ENCODE results near the gene CDYL2.

CDYL2 gene, protein sequence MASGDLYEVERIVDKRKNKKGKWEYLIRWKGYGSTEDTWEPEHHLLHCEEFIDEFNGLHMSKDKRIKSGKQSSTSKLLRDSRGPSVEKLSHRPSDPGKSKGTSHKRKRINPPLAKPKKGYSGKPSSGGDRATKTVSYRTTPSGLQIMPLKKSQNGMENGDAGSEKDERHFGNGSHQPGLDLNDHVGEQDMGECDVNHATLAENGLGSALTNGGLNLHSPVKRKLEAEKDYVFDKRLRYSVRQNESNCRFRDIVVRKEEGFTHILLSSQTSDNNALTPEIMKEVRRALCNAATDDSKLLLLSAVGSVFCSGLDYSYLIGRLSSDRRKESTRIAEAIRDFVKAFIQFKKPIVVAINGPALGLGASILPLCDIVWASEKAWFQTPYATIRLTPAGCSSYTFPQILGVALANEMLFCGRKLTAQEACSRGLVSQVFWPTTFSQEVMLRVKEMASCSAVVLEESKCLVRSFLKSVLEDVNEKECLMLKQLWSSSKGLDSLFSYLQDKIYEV

GRCh38 chr16:80804526-80805383, at the start of gene CDYL2:
TSS of gene CDYL2 (minus strand) at chr16:80804598. CDS start at chr16:80804173, 425 bp downstream.
- no peak for ATAC-seq
- TF ChIP-seq ISL1 (CRISPR knock-in tag; IDR thresholded peaks at IDR 0.05) (no peak), RARB (CRISPR knock-in tag; IDR thresholded peaks at IDR 0.05) (no peak), ZFP30 (CRISPR knock-in tag; IDR thresholded peaks at IDR 0.05) (no peak), TCF4 (CRISPR knock-in tag; IDR thresholded peaks at IDR 0.05; ENCODE audit: borderline replicate concordance) (no peak), OSR1 (CRISPR knock-in tag; IDR thresholded peaks at IDR 0.05) (no peak), TOX (CRISPR knock-in tag; IDR thresholded peaks at IDR 0.05; ENCODE audit: borderline replicate concordance) (no peak), ZNF565 (CRISPR knock-in tag; conservative IDR thresholded peaks at IDR 0.05; ENCODE audit: low read depth) (no peak), GLIS3 (CRISPR knock-in tag; IDR thresholded peaks at IDR 0.05) (no peak)

- no peak for ATAC-seq
- TF ChIP-seq CSDC2 (CRISPR knock-in tag; IDR thresholded peaks at IDR 0.05): no peak
- no peak for TF ChIP-seq PPARA (CRISPR knock-in tag; IDR thresholded peaks at IDR 0.05; ENCODE audit: borderline replicate concordance)
- TF ChIP-seq OSR1 (CRISPR knock-in tag; IDR thresholded peaks at IDR 0.05): no peak
- TF ChIP-seq RARB (CRISPR knock-in tag; IDR thresholded peaks at IDR 0.05): no peak
- TF ChIP-seq ZFP3 (CRISPR knock-in tag; IDR thresholded peaks at IDR 0.05): no peak
These were observed 48.0 kb upstream of the CDYL2 start for GRCh38 chr16:80852261-80852872.

GRCh38 chr16:80851831-80852230, 47.4 kb upstream of the CDYL2 start:
- ATAC-seq: no peak
- TF ChIP-seq ZFP3 (CRISPR knock-in tag; IDR thresholded peaks at IDR 0.05) (no peak), TOX (CRISPR knock-in tag; IDR thresholded peaks at IDR 0.05; ENCODE audit: borderline replicate concordance) (no peak), ESRRG (CRISPR knock-in tag; IDR thresholded peaks at IDR 0.05) (no peak), CSRNP3 (CRISPR knock-in tag; IDR thresholded peaks at IDR 0.05) (no peak), ISL1 (CRISPR knock-in tag; IDR thresholded peaks at IDR 0.05) (no peak), OSR1 (CRISPR knock-in tag; IDR thresholded peaks at IDR 0.05) (no peak), ARNTL (CRISPR knock-in tag; IDR thresholded peaks at IDR 0.05; ENCODE audit: borderline replicate concordance, low read depth) (no peak), ZFP30 (CRISPR knock-in tag; IDR thresholded peaks at IDR 0.05) (no peak)
- TF ChIP-seq, protein P1, sequence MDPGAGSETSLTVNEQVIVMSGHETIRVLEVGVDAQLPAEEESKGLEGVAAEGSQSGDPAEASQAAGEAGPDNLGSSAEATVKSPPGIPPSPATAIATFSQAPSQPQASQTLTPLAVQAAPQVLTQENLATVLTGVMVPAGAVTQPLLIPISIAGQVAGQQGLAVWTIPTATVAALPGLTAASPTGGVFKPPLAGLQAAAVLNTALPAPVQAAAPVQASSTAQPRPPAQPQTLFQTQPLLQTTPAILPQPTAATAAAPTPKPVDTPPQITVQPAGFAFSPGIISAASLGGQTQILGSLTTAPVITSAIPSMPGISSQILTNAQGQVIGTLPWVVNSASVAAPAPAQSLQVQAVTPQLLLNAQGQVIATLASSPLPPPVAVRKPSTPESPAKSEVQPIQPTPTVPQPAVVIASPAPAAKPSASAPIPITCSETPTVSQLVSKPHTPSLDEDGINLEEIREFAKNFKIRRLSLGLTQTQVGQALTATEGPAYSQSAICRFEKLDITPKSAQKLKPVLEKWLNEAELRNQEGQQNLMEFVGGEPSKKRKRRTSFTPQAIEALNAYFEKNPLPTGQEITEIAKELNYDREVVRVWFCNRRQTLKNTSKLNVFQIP (CRISPR knock-in tag; IDR thresholded peaks at IDR 0.05; ENCODE audit: borderline replicate concordance, low read depth): no peak
- TF ChIP-seq, protein P2, sequence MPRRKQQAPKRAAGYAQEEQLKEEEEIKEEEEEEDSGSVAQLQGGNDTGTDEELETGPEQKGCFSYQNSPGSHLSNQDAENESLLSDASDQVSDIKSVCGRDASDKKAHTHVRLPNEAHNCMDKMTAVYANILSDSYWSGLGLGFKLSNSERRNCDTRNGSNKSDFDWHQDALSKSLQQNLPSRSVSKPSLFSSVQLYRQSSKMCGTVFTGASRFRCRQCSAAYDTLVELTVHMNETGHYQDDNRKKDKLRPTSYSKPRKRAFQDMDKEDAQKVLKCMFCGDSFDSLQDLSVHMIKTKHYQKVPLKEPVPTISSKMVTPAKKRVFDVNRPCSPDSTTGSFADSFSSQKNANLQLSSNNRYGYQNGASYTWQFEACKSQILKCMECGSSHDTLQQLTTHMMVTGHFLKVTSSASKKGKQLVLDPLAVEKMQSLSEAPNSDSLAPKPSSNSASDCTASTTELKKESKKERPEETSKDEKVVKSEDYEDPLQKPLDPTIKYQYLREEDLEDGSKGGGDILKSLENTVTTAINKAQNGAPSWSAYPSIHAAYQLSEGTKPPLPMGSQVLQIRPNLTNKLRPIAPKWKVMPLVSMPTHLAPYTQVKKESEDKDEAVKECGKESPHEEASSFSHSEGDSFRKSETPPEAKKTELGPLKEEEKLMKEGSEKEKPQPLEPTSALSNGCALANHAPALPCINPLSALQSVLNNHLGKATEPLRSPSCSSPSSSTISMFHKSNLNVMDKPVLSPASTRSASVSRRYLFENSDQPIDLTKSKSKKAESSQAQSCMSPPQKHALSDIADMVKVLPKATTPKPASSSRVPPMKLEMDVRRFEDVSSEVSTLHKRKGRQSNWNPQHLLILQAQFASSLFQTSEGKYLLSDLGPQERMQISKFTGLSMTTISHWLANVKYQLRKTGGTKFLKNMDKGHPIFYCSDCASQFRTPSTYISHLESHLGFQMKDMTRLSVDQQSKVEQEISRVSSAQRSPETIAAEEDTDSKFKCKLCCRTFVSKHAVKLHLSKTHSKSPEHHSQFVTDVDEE (CRISPR knock-in tag; IDR thresholded peaks at IDR 0.05): no peak

GRCh38 chr16:80850757-80851156, 46.4 kb upstream of the CDYL2 start:
- no peak for ATAC-seq
- TF ChIP-seq CSDC2 (CRISPR knock-in tag; IDR thresholded peaks at IDR 0.05) (no peak), BACH2 (CRISPR knock-in tag; IDR thresholded peaks at IDR 0.05; ENCODE audit: borderline replicate concordance) (no peak), ISL1 (CRISPR knock-in tag; IDR thresholded peaks at IDR 0.05) (no peak), CSRNP3 (CRISPR knock-in tag; IDR thresholded peaks at IDR 0.05) (no peak), ZNF565 (CRISPR knock-in tag; conservative IDR thresholded peaks at IDR 0.05; ENCODE audit: low read depth) (no peak), PPARA (CRISPR knock-in tag; IDR thresholded peaks at IDR 0.05; ENCODE audit: borderline replicate concordance) (no peak), TOX (CRISPR knock-in tag; IDR thresholded peaks at IDR 0.05; ENCODE audit: borderline replicate concordance) (no peak), ZFP3 (CRISPR knock-in tag; IDR thresholded peaks at IDR 0.05) (no peak), ARNTL (CRISPR knock-in tag; IDR thresholded peaks at IDR 0.05; ENCODE audit: borderline replicate concordance, low read depth) (no peak), TCF4 (CRISPR knock-in tag; IDR thresholded peaks at IDR 0.05; ENCODE audit: borderline replicate concordance) (no peak), SNAI2 (CRISPR knock-in tag; IDR thresholded peaks at IDR 0.05) (no peak), ZFP30 (CRISPR knock-in tag; IDR thresholded peaks at IDR 0.05) (no peak), RARB (CRISPR knock-in tag; IDR thresholded peaks at IDR 0.05) (no peak)
- TF ChIP-seq, protein P2 (CRISPR knock-in tag; IDR thresholded peaks at IDR 0.05): no peak

Measured in SK-N-SH treated with all-trans-retinoic acid at 6 μM for 48 hours (cell line).